ENCODE data around the gene KIF20B. TPM values are rescaled to one million over a fixed set of nuclear protein-coding genes. Genes with fewer than 3 reads are reported as not detected.

The KIF20B gene
- total and polyA plus RNA-seq, 10 donors, result 2.4 to 14.6 (median 8.6) TPM

- Histone ChIP-seq H3K4me3 (peak overlapping the region; percentile 57 to 89 (median 63)), H3K9me3 (no peaks in the 10 kb centered on the region), H3K27ac (peak overlapping the region in 6 of 8 donors; percentile 73 to 93 (median 88)), H3K4me1 (peaks cover 10 to 45% (median 21%) of the 10 kb centered on the region in 6 donors), H3K27me3 (replicated peaks in 1 of 7) (no peaks in the 10 kb centered on the region), H3K36me3 (no peaks in the 10 kb centered on the region)
- 21 to 35% (median 24%) methylated on average over 7 of the region's 7 CpGs for WGBS, 5 donors
- DNase-seq, result no peak
- intact Hi-C loops (cut with DNase I; ENCODE audit: low total_unique reads), result no loop called here
- TF ChIP-seq POLR2AphosphoS5 (IDR thresholded peaks at IDR 0.05), result no peak
- TF ChIP-seq CTCF (IDR thresholded peaks at IDR 0.05 in 8 of 11, conservative IDR thresholded peaks at IDR 0.05 in 3 of 11), result no peak
- no peak for TF ChIP-seq POLR2A (IDR thresholded peaks at IDR 0.05)
Observed at GRCh38 chr10:89702121-89702480, 711 bp downstream of the KIF20B start.

DNA sequence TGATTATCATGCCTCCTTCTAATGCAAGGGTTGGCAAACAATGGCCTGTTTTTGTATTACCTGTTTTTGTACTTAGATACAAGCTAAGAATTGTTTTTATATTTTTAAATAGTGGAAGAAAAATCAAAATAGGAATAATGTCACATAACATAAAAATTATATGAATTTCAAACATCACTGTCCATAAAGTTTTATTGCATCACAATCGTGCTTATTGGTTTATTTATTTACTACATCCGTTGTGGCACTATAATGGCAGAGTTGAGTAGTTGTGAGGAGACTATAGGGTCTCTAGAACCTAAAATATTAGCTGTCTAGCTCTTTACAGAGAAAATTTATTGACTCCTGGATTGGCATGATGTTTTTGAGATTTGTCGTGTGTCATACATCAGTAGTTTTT lies 4.1 kb downstream of the KIF20B start:
- Histone ChIP-seq H3K9me3 (no peaks in the 10 kb centered on the region), H3K27me3 (replicated peaks in 1 of 7) (no peaks in the 10 kb centered on the region), H3K4me1 (peaks cover 10 to 39% (median 18%) of the 10 kb centered on the region in 6 donors), H3K4me3 (no peak overlapping the region), H3K36me3 (peaks cover 0 to 8% (median 0%) of the 10 kb centered on the region in 6 donors), H3K27ac (no peak overlapping the region)
- no peak for DNase-seq
- TF ChIP-seq POLR2AphosphoS5 (IDR thresholded peaks at IDR 0.05) (no peak), POLR2A (IDR thresholded peaks at IDR 0.05) (no peak), CTCF (IDR thresholded peaks at IDR 0.05 in 8 of 11, conservative IDR thresholded peaks at IDR 0.05 in 3 of 11) (no peak)
- intact Hi-C loops (cut with DNase I; ENCODE audit: low total_unique reads), result no loop called here
- WGBS, 5 donors, result 90 to 96% (median 95%) methylated on average over 3 of the region's 3 CpGs

GRCh38 chr10:89706011-89706410 lies 4.6 kb downstream of the KIF20B start:
- no peak overlapping the region for H3K27ac ChIP-seq
- DNase-seq, result no peak
- no peaks in the 10 kb centered on the region for H3K27me3 ChIP-seq (replicated peaks in 1 of 7)
- peaks cover 7 to 33% (median 13%) of the 10 kb centered on the region in 6 donors for H3K4me1 ChIP-seq
- intact Hi-C loops (cut with DNase I; ENCODE audit: low total_unique reads), result no loop called here
- TF ChIP-seq POLR2AphosphoS5 (IDR thresholded peaks at IDR 0.05) (no peak), CTCF (IDR thresholded peaks at IDR 0.05 in 8 of 11, conservative IDR thresholded peaks at IDR 0.05 in 3 of 11) (no peak), POLR2A (IDR thresholded peaks at IDR 0.05) (no peak)
- H3K4me3 ChIP-seq, result no peak overlapping the region
- H3K36me3 ChIP-seq, result peaks cover 0 to 14% (median 0%) of the 10 kb centered on the region in 6 donors
- no peaks in the 10 kb centered on the region for H3K9me3 ChIP-seq

DNA sequence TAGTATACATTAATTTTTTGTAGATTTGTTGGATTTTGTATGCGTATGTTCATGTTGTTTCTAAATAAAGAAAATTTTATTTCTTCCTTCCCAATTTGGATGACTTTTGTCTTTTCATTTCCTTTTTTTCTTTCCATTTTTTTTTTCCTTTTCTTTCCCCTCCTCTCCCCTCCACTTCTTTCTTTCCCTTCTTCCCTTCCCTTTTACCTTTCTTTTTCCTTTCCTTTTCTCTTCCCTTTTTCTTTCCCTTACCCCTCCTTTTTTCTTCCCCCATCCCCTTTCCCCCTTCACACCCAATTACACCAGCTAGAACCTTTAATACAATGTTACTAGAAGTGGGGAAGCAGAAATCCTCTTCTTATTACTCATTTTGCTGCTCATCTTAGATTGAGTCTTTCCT lies 6.0 kb downstream of the KIF20B start:
- Histone ChIP-seq H3K27me3 (replicated peaks in 1 of 7) (no peaks in the 10 kb centered on the region), H3K9me3 (no peaks in the 10 kb centered on the region), H3K36me3 (peaks cover 0 to 22% (median 4%) of the 10 kb centered on the region in 6 donors), H3K27ac (no peak overlapping the region), H3K4me1 (peaks cover under 1 to 25% (median 5%) of the 10 kb centered on the region in 6 donors), H3K4me3 (no peak overlapping the region)
- intact Hi-C loops (cut with DNase I; ENCODE audit: low total_unique reads), result no loop called here
- TF ChIP-seq POLR2AphosphoS5 (IDR thresholded peaks at IDR 0.05) (no peak), POLR2A (IDR thresholded peaks at IDR 0.05) (no peak), CTCF (IDR thresholded peaks at IDR 0.05 in 8 of 11, conservative IDR thresholded peaks at IDR 0.05 in 3 of 11) (no peak)
- no peak for DNase-seq
- 59 to 85% (median 78%) methylated on average over 1 of the region's 1 CpG for WGBS, 5 donors

Data from spleen (tissue), 11 donors.